GM12874 (cell line): ENCODE data around the gene SNX20.

Source experiments
- CTCF ChIP-seq: IDR thresholded peaks from 2 replicates; pipeline ENCODE4 v1.5.1; 2011; ENCODE audit warnings: low read depth, mild to moderate bottlenecking, control low read depth, low read length, moderate library complexity; ENCODE audit not compliant: insufficient read depth

SNX20 gene

GRCh38 chr16:50695017-50696000 is 14.2 kb upstream of the SNX20 start:
- no peak for TF ChIP-seq CTCF

GRCh38 chr16:50694206-50694605 is 13.1 kb upstream of the SNX20 start:
- no peak for TF ChIP-seq CTCF

- no peak for TF ChIP-seq CTCF
Observed at GRCh38 chr16:50692999-50693781, 12.1 kb upstream of the SNX20 start, which contains the start of gene NOD2. Gene NOD2, plus strand, starts transcription at chr16:50693606. Its CDS starts 5,890 bp downstream, at chr16:50699496.

GRCh38 chr16:50692644-50692998 is 11.5 kb upstream of the SNX20 start:
- no peak for TF ChIP-seq CTCF

- TF ChIP-seq CTCF, result no peak
Observed at GRCh38 chr16:50690177-50690576, 9.1 kb upstream of the SNX20 start.

- TF ChIP-seq CTCF, result no peak
Observed at GRCh38 chr16:50688867-50689266, 7.8 kb upstream of the SNX20 start.

GRCh38 chr16:50688083-50688482 is 7.0 kb upstream of the SNX20 start:
- TF ChIP-seq CTCF, result no peak
